Erythroblast (primary cell): ENCODE measurements around the gene PSMB9.

Experiments used
- GATA1 ChIP-seq: IDR thresholded peaks from 2 replicates; pipeline ENCODE4 v1.6.1; 2011; ENCODE audit warnings: low read depth, mild to moderate bottlenecking, control low read depth, low read length, moderate library complexity
- POLR2A ChIP-seq: IDR thresholded peaks from 2 replicates; pipeline ENCODE4 v1.6.1; 2011; ENCODE audit warnings: mild to moderate bottlenecking, low read length

GRCh38 chr6:32825966-32826365, 28.0 kb upstream of the PSMB9 start:
- no peak for TF ChIP-seq POLR2A
- no peak for TF ChIP-seq GATA1
